Measurements from ENCODE around the gene APOBR. TPM values are rescaled to one million over a fixed set of nuclear protein-coding genes. Genes with fewer than 3 reads are reported as not detected.

APOBR gene
- total and polyA plus RNA-seq, 5 donors, result 0.37 to 1.0 (median 0.82) TPM

DNA sequence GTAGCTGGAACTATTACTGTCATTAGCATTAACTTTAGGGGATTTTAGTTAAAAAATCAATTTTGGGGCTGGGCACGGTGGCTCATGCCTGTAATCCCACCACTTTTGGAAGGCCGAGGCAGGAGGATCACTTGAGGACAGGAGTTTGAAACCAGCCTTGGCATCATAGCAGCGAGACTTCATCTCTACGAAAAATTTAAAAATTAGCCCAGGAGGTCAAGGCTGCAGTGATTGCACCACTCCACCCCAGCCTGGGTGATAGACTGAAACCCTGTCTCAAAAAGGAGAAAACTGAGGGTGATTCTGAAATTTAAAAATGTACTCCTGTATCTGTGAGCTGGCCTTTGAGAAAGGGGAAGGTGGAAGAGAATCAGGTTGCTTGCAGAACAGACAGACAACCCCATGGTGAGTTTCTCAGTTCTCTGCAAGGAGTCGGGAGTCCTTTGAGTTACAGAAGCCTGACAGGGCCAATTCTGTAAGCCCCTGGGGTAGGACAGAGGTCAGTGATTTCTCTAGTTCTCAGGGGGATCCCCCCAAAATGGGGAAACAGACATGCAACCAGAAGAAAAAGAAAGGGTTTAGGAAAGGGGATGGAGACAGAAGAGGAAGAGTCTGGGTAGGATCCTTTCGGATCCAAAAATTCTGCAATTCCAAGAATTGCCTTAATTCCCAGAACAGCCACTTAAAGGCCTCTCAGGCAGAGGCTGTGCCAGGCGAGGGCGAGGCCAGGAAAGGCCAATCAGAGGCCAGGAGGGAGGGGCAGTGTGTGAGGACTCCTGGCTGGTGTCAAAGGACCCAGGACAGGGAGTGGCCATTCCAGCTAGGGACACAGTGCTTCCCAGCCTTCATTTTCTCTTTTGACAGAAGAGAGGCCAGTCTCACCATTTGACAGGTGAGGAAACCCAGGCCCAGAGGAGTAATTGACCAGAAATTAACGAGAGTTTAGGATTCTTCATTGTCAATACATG is 37.6 kb downstream of the APOBR start:
- intact Hi-C loops (cut with DNase I), result no loop called here
- peaks cover 13% of the 10 kb centered on the region for H3K4me1 ChIP-seq (ENCODE audit: control insufficient read depth, insufficient read depth, low read length)
- DNase-seq (peak; percentile 90 to 96 (median 94)), ATAC-seq (peak; percentile 97 to 98)
- no peaks in the 10 kb centered on the region for H3K9me3 ChIP-seq (ENCODE audit: control insufficient read depth, low read length)
- no peak overlapping the region for H3K4me3 ChIP-seq (ENCODE audit: low read length)
- H3K27me3 ChIP-seq (ENCODE audit: control insufficient read depth, insufficient read depth), result no peaks in the 10 kb centered on the region
- H3K27ac ChIP-seq (ENCODE audit: low read length), result peak overlapping the region; percentile 64
- 53% methylated on average over 9 of the region's 9 CpGs for WGBS

- intact Hi-C loops (cut with DNase I), result no loop called here
- Histone ChIP-seq H3K4me1 (ENCODE audit: control insufficient read depth, insufficient read depth, low read length) (peaks cover 21% of the 10 kb centered on the region), H3K27ac (ENCODE audit: low read length) (peak overlapping the region; percentile 64), H3K27me3 (ENCODE audit: control insufficient read depth, insufficient read depth) (no peaks in the 10 kb centered on the region), H3K4me3 (ENCODE audit: low read length) (no peak overlapping the region), H3K9me3 (ENCODE audit: control insufficient read depth, low read length) (no peaks in the 10 kb centered on the region)
- ATAC-seq (no peak), DNase-seq (no peak)
- 85% methylated on average over 5 of the region's 5 CpGs for WGBS
Observed at GRCh38 chr16:28532940-28533647, 38.7 kb downstream of the APOBR start.

- no peak overlapping the region for H3K4me3 ChIP-seq (ENCODE audit: low read length)
- no peaks in the 10 kb centered on the region for H3K27me3 ChIP-seq (ENCODE audit: control insufficient read depth, insufficient read depth)
- H3K4me1 ChIP-seq (ENCODE audit: control insufficient read depth, insufficient read depth, low read length), result peaks cover 22% of the 10 kb centered on the region
- H3K27ac ChIP-seq (ENCODE audit: low read length), result no peak overlapping the region
- intact Hi-C loops (cut with DNase I), result no loop called here
- no peak for ATAC-seq
- peak in 2 of 3 donors; percentile 56 to 62 for DNase-seq
- no peaks in the 10 kb centered on the region for H3K9me3 ChIP-seq (ENCODE audit: control insufficient read depth, low read length)
- WGBS, result 67% methylated on average over 5 of the region's 5 CpGs
Observed at GRCh38 chr16:28534542-28535373, 40.3 kb downstream of the APOBR start.

- Histone ChIP-seq H3K27me3 (ENCODE audit: control insufficient read depth, insufficient read depth) (no peaks in the 10 kb centered on the region), H3K27ac (ENCODE audit: low read length) (no peak overlapping the region), H3K4me3 (ENCODE audit: low read length) (peak overlapping the region; percentile 53), H3K9me3 (ENCODE audit: control insufficient read depth, low read length) (no peaks in the 10 kb centered on the region), H3K4me1 (ENCODE audit: control insufficient read depth, insufficient read depth, low read length) (peaks cover 18% of the 10 kb centered on the region)
- ATAC-seq, result no peak
- intact Hi-C loops (cut with DNase I), result no loop called here
- DNase-seq, result no peak
- 83% methylated on average over 6 of the region's 6 CpGs for WGBS
Observed at GRCh38 chr16:28537076-28537475, 42.6 kb downstream of the APOBR start.

- peaks cover 14% of the 10 kb centered on the region for H3K4me1 ChIP-seq (ENCODE audit: control insufficient read depth, insufficient read depth, low read length)
- intact Hi-C loops (cut with DNase I), result no loop called here
- ATAC-seq, result peak in 1 of 2 donors; percentile 5
Observed at GRCh38 chr16:28537964-28538732, 43.7 kb downstream of the APOBR start.

DNA sequence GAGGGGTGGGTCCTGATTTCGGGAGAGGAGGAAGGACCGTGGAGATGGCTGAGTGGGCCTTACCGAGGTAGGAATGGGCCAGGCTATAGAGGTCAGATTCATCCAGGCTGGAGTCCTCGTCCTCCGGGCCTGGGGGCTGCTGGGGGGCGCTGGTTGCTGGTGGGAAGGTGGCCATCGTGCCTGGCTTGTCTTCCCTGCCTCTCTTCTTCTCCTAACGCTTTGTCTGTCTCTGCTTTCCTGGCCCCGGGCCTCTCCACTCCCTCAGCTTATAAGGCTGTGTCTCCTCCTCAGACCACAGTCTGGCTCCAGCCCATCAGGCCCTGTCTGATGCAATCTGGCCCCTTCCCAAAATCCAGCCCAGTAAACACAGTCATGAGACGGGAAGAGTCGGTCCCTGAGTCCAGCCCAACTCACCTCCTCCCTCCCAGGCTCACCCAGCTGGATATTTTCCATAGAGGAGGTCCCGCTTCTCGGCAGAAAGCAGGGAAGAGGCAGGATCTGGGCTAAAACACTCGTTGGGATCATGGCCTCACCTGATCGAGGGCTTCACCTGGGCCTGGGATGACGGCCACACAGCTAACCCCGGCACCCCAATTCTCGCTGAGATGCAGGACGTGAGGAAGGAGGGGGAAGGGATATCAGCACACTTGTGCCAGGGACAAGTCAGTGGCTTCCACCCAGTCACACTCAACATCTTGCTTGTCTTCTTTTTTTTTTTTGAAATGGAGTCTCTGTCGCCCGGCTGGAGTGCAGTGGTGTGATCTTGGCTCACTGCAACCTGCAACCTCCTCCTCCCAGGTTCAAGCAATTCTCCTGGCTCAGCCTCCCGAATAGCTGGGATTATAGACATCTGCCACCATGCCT is 44.5 kb downstream of the APOBR start, which contains the start of gene NUPR1:
NUPR1 (minus strand) TSS at position 242 of the 864 bp plus-strand sequence; CDS start at position 175, 67 bp downstream.
- intact Hi-C loops (cut with DNase I), result no loop called here
- no peaks in the 10 kb centered on the region for H3K9me3 ChIP-seq (ENCODE audit: control insufficient read depth, low read length)
- ATAC-seq, result peak; percentile 98 to 99
- H3K27ac ChIP-seq (ENCODE audit: low read length), result peak within 1 kb of the TSS; percentile 96
- no peaks in the 10 kb centered on the region for H3K27me3 ChIP-seq (ENCODE audit: control insufficient read depth, insufficient read depth)
- peak; percentile 95 to 97 (median 96) for DNase-seq
- peak within 1 kb of the TSS; percentile 53 for H3K4me3 ChIP-seq (ENCODE audit: low read length)
- H3K4me1 ChIP-seq (ENCODE audit: control insufficient read depth, insufficient read depth, low read length), result peaks cover 14% of the 10 kb centered on the region
- 13% methylated on average over 22 of the region's 22 CpGs for WGBS

More at GRCh38 chr16:28537964-28538732, 43.7 kb downstream of the APOBR start:
- Histone ChIP-seq H3K4me3 (ENCODE audit: low read length) (peak overlapping the region; percentile 53), H3K27ac (ENCODE audit: low read length) (peak overlapping the region; percentile 96), H3K27me3 (ENCODE audit: control insufficient read depth, insufficient read depth) (no peaks in the 10 kb centered on the region), H3K9me3 (ENCODE audit: control insufficient read depth, low read length) (no peaks in the 10 kb centered on the region)
- DNase-seq, result peak in 2 of 3 donors; percentile 66 to 68
- WGBS, result 78% methylated on average over 13 of the region's 13 CpGs

GRCh38 chr16:28540346-28540745 is 45.9 kb downstream of the APOBR start:
- 81% methylated on average over 3 of the region's 3 CpGs for WGBS
- intact Hi-C loops (cut with DNase I), result loop anchor here in 1 of 4 donors (10.0 kb wide), 1 partner anchor 56 kb away; no protein-coding TSS in a partner anchor

DNA sequence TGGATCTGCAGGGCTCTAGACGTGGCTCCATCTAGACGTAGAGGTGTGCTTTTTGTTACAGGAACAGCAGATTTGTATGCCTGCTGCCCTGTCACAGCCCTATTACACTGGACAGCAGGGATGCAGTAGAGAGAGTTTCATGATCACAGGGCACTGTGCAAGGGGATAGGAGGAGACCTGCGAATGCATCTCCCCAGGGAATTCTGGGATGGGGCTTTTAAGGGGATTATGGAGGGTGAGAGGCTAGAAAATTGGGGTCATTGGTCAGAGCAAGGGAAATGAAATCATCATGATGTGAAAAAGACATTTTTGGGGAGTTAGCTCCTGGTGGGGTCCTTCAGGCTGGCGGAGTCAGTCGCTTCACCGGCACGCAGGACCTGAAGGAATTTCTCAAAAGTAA is 48.2 kb downstream of the APOBR start:
- DNase-seq (no peak), ATAC-seq (no peak)
- H3K4me3 ChIP-seq (ENCODE audit: low read length), result no peak overlapping the region
- 79% methylated on average over 7 of the region's 7 CpGs for WGBS
- peaks cover 4% of the 10 kb centered on the region for H3K4me1 ChIP-seq (ENCODE audit: control insufficient read depth, insufficient read depth, low read length)
- H3K27ac ChIP-seq (ENCODE audit: low read length), result no peak overlapping the region
- intact Hi-C loops (cut with DNase I), result loop anchor here in 1 of 4 donors (10.0 kb wide), 1 partner anchor 58 kb away; no protein-coding TSS in a partner anchor
- no peaks in the 10 kb centered on the region for H3K27me3 ChIP-seq (ENCODE audit: control insufficient read depth, insufficient read depth)
- H3K9me3 ChIP-seq (ENCODE audit: control insufficient read depth, low read length), result no peaks in the 10 kb centered on the region

More at GRCh38 chr16:28540346-28540745, 45.9 kb downstream of the APOBR start:
- Histone ChIP-seq H3K4me3 (ENCODE audit: low read length) (no peak overlapping the region), H3K27ac (ENCODE audit: low read length) (no peak overlapping the region), H3K27me3 (ENCODE audit: control insufficient read depth, insufficient read depth) (no peaks in the 10 kb centered on the region), H3K9me3 (ENCODE audit: control insufficient read depth, low read length) (no peaks in the 10 kb centered on the region), H3K4me1 (ENCODE audit: control insufficient read depth, insufficient read depth, low read length) (peaks cover 9% of the 10 kb centered on the region)
- ATAC-seq, result no peak
- DNase-seq, result no peak

GRCh38 chr16:28543072-28543471 is 48.6 kb downstream of the APOBR start:
- WGBS, result 75% methylated on average over 7 of the region's 7 CpGs
- Histone ChIP-seq H3K4me1 (ENCODE audit: control insufficient read depth, insufficient read depth, low read length) (peaks cover 1% of the 10 kb centered on the region), H3K4me3 (ENCODE audit: low read length) (no peak overlapping the region), H3K27me3 (ENCODE audit: control insufficient read depth, insufficient read depth) (no peaks in the 10 kb centered on the region), H3K9me3 (ENCODE audit: control insufficient read depth, low read length) (no peaks in the 10 kb centered on the region), H3K27ac (ENCODE audit: low read length) (no peak overlapping the region)
- no peak for DNase-seq
- intact Hi-C loops (cut with DNase I), result loop anchor here in 1 of 4 donors (10.0 kb wide), 1 partner anchor 58 kb away; no protein-coding TSS in a partner anchor
- no peak for ATAC-seq
